GM18951 (cell line): Measurements from ENCODE around the gene FAM120B.
"Not testable (repeated sequence)": the region's sequence is repeated elsewhere in the genome, so short reads cannot be mapped to it uniquely, and the experiment has no call there.

Source experiments
- POLR2A ChIP-seq: IDR thresholded peaks from 4 replicates; pipeline ENCODE4 v1.6.1; 2011; ENCODE audit warnings: mild to moderate bottlenecking; ENCODE audit not compliant: insufficient read length, insufficient read depth; ENCODE audit errors: extremely low read depth
- in situ Hi-C: fragments of 300-500 bp; cut with MboI; formaldehyde crosslinking; loops from one replicate; pipeline ENCODE4 v1.12.0; 2022; ENCODE audit warnings: low sequenced_read_pairs, mixed read lengths, inconsistent platforms; ENCODE audit not compliant: unreplicated experiment

The FAM120B gene

GRCh38 chr6:170306324-170307079, at the start of gene FAM120B:
FAM120B (plus strand) TSS chr6:170306758; CDS start chr6:170317391, 10,633 bp downstream.
- in situ Hi-C loops, result no loop called here

GRCh38 chr6:170257376-170257775, 49.2 kb upstream of the FAM120B start:
- in situ Hi-C loops, result no loop called here
- no peak for TF ChIP-seq POLR2A

More at GRCh38 chr6:170306324-170307079, at the start of gene FAM120B:
- peak; percentile 98 for TF ChIP-seq POLR2A

GRCh38 chr6:170258407-170258806, 48.2 kb upstream of the FAM120B start:
- TF ChIP-seq POLR2A, result no peak
- in situ Hi-C loops, result no loop called here

- no peak for TF ChIP-seq POLR2A
These were observed 47.3 kb upstream of the FAM120B start for GRCh38 chr6:170259278-170259677.

DNA sequence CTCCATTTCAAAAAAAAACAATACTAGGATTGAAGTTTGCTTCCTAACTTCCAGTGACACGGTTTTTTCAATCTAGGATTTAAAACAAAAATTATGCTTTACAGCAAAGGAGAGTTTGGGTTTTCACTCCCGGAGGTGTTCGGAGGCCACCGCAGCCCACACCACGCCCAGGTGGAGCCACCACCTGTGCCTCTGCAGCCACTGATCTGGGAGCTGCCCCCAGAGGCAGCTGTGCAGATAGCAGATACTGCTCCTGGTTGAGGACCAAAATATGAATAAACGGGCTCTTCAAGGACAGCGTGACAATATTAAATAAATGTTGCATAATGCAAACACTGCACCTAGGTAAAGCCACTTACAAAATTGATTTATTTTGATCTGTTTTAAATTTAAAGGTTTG, 45.9 kb upstream of the FAM120B start:
- TF ChIP-seq POLR2A, result no peak
- in situ Hi-C loops, result no loop called here

More at GRCh38 chr6:170259278-170259677, 47.3 kb upstream of the FAM120B start:
- in situ Hi-C loops, result no loop called here

- no peak for TF ChIP-seq POLR2A
- in situ Hi-C loops, result no loop called here
These were observed 44.7 kb upstream of the FAM120B start for GRCh38 chr6:170261643-170262488.

DNA sequence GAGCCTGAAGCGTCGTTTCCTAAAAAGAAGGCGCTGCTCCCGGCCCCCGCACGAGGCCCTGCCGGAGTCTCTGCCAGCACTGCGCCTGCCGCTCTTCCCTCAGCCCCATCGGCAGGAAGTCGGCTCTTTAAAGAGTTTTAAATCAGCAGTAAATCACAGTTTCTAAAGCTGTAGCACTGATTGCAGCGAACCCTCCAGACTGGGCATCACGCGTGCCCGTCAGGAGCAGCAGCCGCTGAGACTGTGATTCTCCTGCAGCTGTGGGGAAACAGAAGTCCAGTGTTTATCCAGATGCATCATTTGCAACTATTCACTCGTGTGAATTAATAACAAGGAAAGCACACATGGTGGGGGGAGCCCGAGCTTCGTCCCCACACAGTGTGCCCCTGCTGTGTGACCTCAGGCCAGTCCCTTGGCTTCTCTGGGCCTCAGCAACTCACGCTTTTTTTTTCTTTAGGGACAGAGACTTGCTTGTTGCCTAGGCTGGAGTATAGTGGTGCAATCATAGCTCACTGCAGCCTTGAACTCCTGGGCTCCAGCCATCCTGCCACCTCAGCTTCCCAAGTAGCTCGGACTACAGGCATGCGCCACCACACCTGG, 44.0 kb upstream of the FAM120B start:
- in situ Hi-C loops, result no loop called here
- TF ChIP-seq POLR2A, result no peak

- in situ Hi-C loops, result no loop called here
- TF ChIP-seq POLR2A, result no peak
These were observed 43.1 kb upstream of the FAM120B start for GRCh38 chr6:170263410-170263809.

- TF ChIP-seq POLR2A, result no peak
- in situ Hi-C loops, result no loop called here
These were observed 42.5 kb upstream of the FAM120B start for GRCh38 chr6:170264086-170264485.

DNA sequence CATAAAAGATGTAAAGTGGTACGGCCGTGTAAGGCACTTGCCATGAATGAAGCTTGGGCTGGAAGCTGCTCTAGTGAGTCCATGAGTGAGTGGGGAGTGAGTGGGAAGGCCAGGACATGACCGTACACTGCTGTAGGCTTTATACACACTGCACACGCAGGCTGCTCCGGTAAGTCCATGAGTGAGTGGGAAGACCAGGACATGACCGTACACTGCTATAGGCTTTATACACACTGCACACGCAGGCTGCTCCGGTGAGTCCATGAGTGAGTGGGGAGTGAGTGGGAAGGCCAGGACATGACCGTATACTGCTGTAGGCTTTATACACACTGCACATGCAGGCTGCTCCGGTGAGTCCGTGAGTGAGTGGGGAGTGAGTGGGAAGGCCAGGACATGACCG, 41.9 kb upstream of the FAM120B start:
- in situ Hi-C loops, result not testable (repeated sequence)

DNA sequence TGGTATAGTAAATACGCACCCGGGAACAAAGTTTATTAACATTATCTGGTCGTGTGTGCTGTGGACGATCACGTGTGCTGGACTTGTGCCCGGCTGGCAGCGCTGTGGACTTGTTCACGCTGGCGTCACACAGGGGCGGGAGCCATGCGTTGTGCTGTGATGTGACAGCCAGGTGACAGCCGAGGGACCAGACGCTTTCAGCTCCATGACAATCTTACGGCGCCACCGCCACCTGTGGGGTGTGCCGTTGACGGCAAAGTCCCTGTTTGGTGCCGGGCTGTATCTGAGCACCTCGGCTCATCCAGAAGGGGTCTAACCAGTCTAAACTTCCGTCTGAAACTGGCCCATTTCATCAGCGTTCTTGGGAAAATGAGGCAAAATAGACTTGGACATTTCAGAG, 40.9 kb upstream of the FAM120B start:
- in situ Hi-C loops, result no loop called here
- no peak for TF ChIP-seq POLR2A

DNA sequence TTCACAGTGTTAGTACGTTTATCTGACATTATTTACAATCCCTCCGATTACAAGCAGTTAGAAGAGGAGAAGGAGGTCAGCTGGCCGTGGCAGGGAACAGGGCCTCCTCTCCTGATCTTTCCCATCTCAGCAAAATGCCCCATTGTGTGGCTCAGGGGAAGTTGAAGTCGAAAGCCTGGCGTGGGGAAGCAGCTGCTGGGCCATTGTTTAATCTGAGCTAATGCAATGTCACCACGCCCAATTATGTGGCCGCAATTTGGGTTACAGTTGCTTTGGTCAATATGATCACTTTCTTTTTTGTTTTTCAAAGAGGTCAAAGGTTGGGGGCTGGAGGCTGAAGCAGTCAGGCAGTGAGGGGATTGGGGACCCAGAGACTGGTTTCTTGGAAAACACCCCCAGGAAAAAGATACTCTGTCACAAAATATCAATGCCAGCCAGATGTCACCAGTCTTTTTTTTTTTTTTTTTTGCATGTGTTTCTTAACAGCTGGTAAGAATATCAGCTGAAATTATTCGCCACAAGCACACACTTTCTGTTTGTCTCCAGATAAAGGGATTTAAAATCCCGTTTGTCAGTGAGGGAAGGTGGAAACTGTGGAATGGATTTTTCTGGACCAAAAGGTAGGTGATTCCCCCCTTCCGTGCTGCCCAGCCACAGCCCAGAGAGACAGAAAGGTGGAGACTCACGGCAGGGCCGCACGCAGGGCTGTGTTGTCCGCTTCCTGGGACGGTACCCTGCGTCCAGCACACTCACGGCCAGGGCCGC, 40.3 kb upstream of the FAM120B start:
- in situ Hi-C loops, result no loop called here
- TF ChIP-seq POLR2A, result no peak

DNA sequence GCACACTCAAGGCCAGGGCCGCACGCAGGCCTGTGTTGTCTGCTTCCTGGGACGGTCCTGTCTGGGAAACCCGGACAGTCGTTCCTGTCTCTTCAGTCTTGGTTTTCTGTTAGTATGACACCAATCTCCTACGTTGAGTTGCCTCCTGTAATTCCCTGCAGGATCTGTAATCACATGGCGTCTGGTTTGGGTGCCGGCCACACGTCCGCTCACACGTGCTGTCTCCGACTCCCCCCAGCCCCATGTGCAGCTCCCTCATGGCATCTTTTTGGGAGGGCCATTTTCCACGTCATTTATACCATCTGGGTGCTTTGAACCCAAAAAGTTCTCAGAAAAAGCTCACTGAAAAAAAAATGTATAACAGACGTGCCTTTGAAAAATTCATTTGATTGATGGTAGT, 38.9 kb upstream of the FAM120B start:
- in situ Hi-C loops, result no loop called here
- no peak for TF ChIP-seq POLR2A
